Right atrium auricular region (tissue), 2 donors: Measurements from ENCODE around the gene WDR70. TPM values are rescaled to one million over a fixed set of nuclear protein-coding genes. Genes with fewer than 3 reads are reported as not detected.
"Not testable (repeated sequence)": the region's sequence is repeated elsewhere in the genome, so short reads cannot be mapped to it uniquely, and the experiment has no call there.

Source experiments
- DNase-seq: peaks from one replicate; pipeline ENCODE4 v3.0.0-alpha.2; 2019; ENCODE audit warnings: low spot score
- H3K27ac ChIP-seq, 2 donors: fragments of 200-600 bp; sonication (generic); 1 replicate in 1 of 2; 2 replicates in 1 of 2; pipeline ENCODE4 v1.5.1; 2016 to 2019
- H3K27me3 ChIP-seq, 2 donors: fragments of 200-600 bp; sonication (generic); one replicate each; pipeline versions ENCODE4 v1.5.1 to v1.6.0; 2017 to 2019
- H3K36me3 ChIP-seq: fragments of 200-600 bp; sonication (generic); one replicate; pipeline ENCODE4 v1.5.1; 2016
- H3K4me1 ChIP-seq, 2 donors: fragments of 200-600 bp; sonication (generic); one replicate each; pipeline versions ENCODE4 v1.5.1 to v1.6.0; 2017 to 2019
- H3K4me3 ChIP-seq, 2 donors: fragments of 200-600 bp; sonication (generic); 1 replicate in 1 of 2; 2 replicates in 1 of 2; pipeline ENCODE4 v1.5.1; 2017 to 2019; ENCODE audit warnings: mild to moderate bottlenecking in 1 of 2, moderate library complexity in 1 of 2
- H3K9me3 ChIP-seq, 2 donors: fragments of 200-600 bp; sonication (generic); one replicate each; pipeline ENCODE4 v1.5.1; 2019
- total RNA-seq, 2 donors: library from RNA; depleted of rRNA; stranded (reverse); fragments of >200 nt; gene quantifications; one replicate each; pipeline ENCODE4 v1.1.0, GENCODE V29; 2016
- TF ChIP-seq, protein P1 (sequence below), 2 donors: fragments of 200-600 bp; sonication (generic); IDR thresholded peaks; one replicate each; pipeline ENCODE4 v1.5.1; 2019; ENCODE audit warnings: antibody characterized with exemption in 2 of 2

The WDR70 gene
- total RNA-seq, 2 donors from 2014 or later, result 8.2 to 12.2 TPM

DNA sequence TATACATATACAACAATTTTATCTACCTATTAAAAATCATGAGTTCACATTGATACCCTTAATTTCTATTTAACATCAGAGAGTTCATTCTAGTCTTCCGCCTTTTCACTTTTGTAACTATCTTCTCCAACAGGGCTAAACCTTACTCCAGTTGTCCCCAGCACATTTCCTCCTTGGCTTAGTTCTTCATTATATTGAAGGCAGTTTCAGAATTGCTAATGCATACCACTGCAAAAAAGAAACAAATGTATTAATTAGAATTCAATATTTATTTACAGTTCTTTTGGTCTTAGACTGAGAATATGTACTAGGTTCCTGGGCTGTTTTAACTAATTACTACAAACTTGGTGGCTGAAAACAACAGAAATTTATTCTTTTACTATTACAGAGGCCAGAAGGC is 132.5 kb downstream of the WDR70 start:
- no peaks in the 10 kb centered on the region for H3K27me3 ChIP-seq
- no peak for DNase-seq
- TF ChIP-seq, protein P1, sequence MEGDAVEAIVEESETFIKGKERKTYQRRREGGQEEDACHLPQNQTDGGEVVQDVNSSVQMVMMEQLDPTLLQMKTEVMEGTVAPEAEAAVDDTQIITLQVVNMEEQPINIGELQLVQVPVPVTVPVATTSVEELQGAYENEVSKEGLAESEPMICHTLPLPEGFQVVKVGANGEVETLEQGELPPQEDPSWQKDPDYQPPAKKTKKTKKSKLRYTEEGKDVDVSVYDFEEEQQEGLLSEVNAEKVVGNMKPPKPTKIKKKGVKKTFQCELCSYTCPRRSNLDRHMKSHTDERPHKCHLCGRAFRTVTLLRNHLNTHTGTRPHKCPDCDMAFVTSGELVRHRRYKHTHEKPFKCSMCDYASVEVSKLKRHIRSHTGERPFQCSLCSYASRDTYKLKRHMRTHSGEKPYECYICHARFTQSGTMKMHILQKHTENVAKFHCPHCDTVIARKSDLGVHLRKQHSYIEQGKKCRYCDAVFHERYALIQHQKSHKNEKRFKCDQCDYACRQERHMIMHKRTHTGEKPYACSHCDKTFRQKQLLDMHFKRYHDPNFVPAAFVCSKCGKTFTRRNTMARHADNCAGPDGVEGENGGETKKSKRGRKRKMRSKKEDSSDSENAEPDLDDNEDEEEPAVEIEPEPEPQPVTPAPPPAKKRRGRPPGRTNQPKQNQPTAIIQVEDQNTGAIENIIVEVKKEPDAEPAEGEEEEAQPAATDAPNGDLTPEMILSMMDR (IDR thresholded peaks at IDR 0.05), result no peak

DNA sequence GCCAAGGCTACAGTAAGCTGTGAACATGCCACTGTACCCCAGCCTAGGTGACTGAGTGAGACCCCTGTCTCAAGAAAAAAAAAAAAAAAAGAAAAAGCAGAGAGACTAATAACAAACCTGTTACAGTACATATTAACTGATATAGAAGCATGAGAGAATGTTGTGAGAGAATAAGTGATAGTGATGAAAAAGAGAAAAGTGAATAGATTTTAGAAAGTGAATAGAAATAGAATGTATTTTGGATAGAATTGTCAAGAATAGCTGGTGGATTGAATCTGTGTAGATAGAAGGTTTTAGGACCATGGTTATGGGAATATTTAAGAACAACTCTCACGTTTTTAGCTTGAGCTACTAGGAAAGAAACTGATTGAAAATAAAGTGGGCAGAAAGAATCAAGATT is 135.8 kb downstream of the WDR70 start:
- peaks cover 5% of the 10 kb centered on the region for H3K36me3 ChIP-seq
- no peaks in the 10 kb centered on the region for H3K27me3 ChIP-seq
- no peak overlapping the region for H3K4me3 ChIP-seq
- no peaks in the 10 kb centered on the region for H3K4me1 ChIP-seq
- no peaks in the 10 kb centered on the region for H3K9me3 ChIP-seq
- DNase-seq, result no peak
- TF ChIP-seq, protein P1 (IDR thresholded peaks at IDR 0.05), result no peak
- H3K27ac ChIP-seq, result no peak overlapping the region

More for the DNA sequence above, 132.5 kb downstream of the WDR70 start:
- H3K9me3 ChIP-seq, result no peaks in the 10 kb centered on the region
- H3K27ac ChIP-seq, result no peak overlapping the region
- H3K4me3 ChIP-seq, result no peak overlapping the region
- H3K36me3 ChIP-seq, result no peaks in the 10 kb centered on the region
- no peaks in the 10 kb centered on the region for H3K4me1 ChIP-seq

DNA sequence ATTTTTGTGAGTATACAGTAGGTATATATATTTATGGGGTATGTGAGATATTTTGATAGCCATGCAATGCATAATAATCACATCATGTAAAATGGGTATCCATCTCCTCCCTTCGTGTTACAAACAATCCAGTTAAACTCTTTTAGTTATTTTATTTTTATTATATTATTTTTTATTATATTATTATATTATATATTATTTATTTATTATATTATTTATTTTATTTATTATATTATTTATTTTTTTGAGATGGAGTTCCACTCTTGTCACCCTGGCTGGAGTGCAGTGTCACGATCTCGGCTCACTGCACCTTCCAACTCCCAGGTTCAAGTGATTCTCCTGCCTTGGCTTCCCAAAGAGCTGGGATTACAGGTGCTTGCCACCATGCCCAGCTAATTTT is 138.6 kb downstream of the WDR70 start:
- H3K4me1 ChIP-seq, result no peaks in the 10 kb centered on the region
- no peak overlapping the region for H3K27ac ChIP-seq
- H3K36me3 ChIP-seq, result peaks cover 5% of the 10 kb centered on the region
- no peaks in the 10 kb centered on the region for H3K9me3 ChIP-seq
- H3K27me3 ChIP-seq, result no peaks in the 10 kb centered on the region
- no peak overlapping the region for H3K4me3 ChIP-seq
- TF ChIP-seq, protein P1 (IDR thresholded peaks at IDR 0.05), result no peak
- DNase-seq, result no peak

DNA sequence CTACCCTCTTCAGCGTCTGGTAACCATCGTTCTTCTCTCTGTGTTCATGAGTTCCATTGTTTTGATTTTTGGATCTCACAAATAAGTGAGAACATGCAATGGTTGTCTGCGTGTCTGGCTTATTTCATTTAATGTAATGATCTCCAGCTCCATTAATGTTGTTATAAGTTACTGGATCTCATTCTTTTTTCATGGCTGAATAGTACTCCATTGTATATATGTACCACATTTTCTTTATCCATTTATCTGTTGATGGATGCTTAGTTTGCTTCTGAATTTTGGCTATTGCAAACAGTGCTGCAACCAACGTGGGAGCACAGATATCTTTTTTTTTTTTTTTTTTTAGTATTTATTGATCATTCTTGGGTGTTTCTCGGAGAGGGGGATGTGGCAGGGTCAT is 139.2 kb downstream of the WDR70 start:
- not testable (repeated sequence) for H3K36me3 ChIP-seq, H3K4me1 ChIP-seq, DNase-seq, H3K27ac ChIP-seq, H3K27me3 ChIP-seq, H3K4me3 ChIP-seq, H3K9me3 ChIP-seq

DNA sequence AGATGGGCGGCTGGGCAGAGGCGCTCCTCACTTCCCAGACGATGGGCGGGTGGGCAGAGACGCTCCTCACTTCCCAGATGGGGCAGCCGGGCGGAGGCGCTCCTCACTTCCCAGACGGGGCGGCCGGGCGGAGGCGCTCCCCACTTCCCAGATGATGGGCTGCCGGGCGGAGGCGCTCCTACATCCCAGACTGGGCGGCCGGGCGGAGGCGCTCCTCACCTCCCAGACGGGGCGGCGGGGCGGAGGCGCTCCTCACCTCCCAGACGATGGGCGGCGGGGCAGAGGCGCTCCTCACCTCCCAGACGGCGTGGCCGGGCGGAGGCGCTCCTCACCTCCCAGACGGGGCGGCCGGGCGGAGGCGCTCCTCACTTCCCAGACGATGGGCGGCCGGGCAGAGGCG is 140.2 kb downstream of the WDR70 start:
- Histone ChIP-seq H3K4me1 (no peaks in the 10 kb centered on the region), H3K27me3 (no peaks in the 10 kb centered on the region), H3K36me3 (peaks cover 5% of the 10 kb centered on the region), H3K4me3 (no peak overlapping the region), H3K27ac (no peak overlapping the region), H3K9me3 (no peaks in the 10 kb centered on the region)
- no peak for DNase-seq
- TF ChIP-seq, protein P1 (IDR thresholded peaks at IDR 0.05), result no peak

DNA sequence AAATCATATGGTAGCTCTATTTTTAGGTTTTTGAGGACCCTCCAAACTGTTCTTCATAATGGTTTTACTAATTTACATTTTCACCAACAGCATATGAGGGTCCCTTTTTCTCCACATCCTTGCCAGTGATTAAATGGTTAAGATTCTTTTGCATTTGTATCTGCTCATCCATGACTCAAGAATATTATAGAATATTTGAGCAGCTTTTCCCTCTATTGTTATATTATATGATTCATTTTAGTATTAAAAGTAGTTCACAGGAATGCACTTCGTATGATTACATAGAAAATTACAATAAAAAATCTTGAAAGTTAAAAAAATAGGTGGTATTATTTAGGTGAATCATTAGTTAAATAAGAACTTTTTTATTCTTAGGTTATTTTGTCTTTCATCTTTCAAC is 140.7 kb downstream of the WDR70 start:
- Histone ChIP-seq H3K4me1 (no peaks in the 10 kb centered on the region), H3K36me3 (peaks cover 5% of the 10 kb centered on the region), H3K9me3 (no peaks in the 10 kb centered on the region), H3K27me3 (no peaks in the 10 kb centered on the region), H3K27ac (no peak overlapping the region), H3K4me3 (no peak overlapping the region)
- no peak for DNase-seq
- TF ChIP-seq, protein P1 (IDR thresholded peaks at IDR 0.05), result no peak
